ENCODE data around the gene CDK2AP2.

DNA sequence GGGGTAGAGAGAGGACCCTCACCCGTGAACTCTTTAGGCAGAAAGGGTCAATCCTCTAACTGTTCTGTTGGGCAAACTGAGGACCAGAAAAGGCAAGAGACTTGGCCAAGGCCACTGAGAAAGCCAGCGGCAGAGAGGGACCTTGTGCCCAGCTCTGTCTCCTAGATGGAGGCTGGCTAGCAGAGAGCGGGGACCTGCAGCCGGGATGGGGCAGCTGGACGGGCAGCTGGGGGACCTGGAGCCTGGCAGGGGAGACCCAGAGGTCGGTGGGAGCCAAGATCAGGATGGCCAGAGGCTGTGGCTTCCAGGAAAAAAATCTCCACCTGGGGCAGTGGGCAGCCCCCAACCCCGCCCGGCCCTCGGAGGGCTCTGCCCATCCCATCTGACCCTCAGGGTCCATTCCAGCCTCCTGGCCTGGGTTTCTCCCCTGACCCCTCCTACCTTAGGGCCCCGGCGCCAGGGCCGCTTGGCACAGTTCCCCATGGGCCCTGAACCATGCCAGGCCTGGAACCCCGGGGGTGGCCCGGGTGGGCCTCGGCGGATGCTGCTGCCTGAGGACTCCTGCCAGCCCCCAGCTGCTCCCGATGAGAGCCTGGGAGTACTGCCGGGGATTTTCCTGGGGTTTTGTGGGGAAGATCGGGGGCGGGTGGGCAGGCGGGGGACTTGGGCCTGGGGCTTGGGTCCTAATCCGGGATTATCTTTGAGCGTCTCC is 15.0 kb upstream of the CDK2AP2 start, which contains the start of gene CABP2:
- TF ChIP-seq SP2 (IDR thresholded peaks at IDR 0.05; ENCODE audit: low read length) (no peak), CREB1 (IDR thresholded peaks at IDR 0.05) (no peak), CBX8 (IDR thresholded peaks at IDR 0.05; ENCODE audit: borderline replicate concordance, low read depth, low read length) (no peak), RAD21 (IDR thresholded peaks at IDR 0.05 in 1 of 2, conservative IDR thresholded peaks at IDR 0.05 in 1 of 2; ENCODE audit: low read depth in 2 of 2, low read length in 2 of 2) (no peak)
- TF ChIP-seq, protein P1, sequence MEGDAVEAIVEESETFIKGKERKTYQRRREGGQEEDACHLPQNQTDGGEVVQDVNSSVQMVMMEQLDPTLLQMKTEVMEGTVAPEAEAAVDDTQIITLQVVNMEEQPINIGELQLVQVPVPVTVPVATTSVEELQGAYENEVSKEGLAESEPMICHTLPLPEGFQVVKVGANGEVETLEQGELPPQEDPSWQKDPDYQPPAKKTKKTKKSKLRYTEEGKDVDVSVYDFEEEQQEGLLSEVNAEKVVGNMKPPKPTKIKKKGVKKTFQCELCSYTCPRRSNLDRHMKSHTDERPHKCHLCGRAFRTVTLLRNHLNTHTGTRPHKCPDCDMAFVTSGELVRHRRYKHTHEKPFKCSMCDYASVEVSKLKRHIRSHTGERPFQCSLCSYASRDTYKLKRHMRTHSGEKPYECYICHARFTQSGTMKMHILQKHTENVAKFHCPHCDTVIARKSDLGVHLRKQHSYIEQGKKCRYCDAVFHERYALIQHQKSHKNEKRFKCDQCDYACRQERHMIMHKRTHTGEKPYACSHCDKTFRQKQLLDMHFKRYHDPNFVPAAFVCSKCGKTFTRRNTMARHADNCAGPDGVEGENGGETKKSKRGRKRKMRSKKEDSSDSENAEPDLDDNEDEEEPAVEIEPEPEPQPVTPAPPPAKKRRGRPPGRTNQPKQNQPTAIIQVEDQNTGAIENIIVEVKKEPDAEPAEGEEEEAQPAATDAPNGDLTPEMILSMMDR (IDR thresholded peaks at IDR 0.05; ENCODE audit: control extremely low read depth in 1 of 3, insufficient read depth in 1 of 3, low read depth in 1 of 3, low read length in 3 of 3) = no peak
